HPDE6-E6E7 (cell line): Measurements from ENCODE around the gene PHF23.
"Not testable (repeated sequence)": the region's sequence is repeated elsewhere in the genome, so short reads cannot be mapped to it uniquely, and the experiment has no call there.

Source experiments
- DNase-seq: peaks from one replicate; pipeline ENCODE4 v3.0.0; 2011; ENCODE audit warnings: missing footprints; ENCODE audit errors: extremely low spot score

Gene PHF23

GRCh38 chr17:7258731-7259554 is 19.7 kb upstream of the PHF23 start:
- DNase-seq: no peak

- DNase-seq: no peak
Measured at GRCh38 chr17:7256766-7257456, 17.7 kb upstream of the PHF23 start.

DNA sequence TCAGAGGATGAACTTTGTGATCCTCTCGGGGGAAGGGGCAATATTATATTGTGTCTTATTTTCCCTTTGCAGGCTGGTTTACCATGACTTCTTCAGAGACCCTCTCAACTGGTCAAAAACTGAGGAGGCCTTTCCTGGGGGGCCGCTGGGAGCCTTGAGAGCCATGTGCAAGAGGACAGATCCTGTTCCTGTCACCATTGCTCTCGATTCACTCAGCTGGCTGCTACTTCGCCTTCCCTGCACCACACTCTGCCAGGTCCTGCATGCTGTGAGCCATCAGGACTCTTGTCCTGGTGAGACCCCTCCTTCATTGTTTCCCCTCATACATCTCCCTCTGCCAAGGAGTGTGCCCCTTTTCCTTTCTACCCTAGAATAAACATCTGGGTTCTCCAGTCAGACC is 15.3 kb upstream of the PHF23 start:
- no peak for DNase-seq

DNA sequence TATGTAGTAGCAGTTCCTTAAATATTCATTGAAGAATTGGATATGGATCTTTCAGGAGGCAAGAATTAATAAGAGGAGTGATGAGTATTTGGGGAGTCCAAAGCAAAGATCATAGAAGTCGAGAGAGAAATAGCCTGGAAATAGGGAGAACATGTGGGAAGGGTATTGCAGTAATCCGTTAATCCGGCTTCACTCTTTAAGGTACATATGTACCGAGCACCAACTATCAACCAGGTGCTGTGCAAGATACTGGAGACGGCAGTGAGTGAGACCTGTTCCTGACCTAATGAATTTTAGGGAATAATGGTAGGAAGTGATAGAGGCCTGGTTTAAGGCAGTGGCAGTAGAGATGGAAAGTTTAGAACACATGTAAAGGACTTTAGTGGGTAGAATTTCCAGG is 13.8 kb upstream of the PHF23 start:
- no peak for DNase-seq

GRCh38 chr17:7252176-7253043 is 13.2 kb upstream of the PHF23 start, which contains the start of gene ELP5:
TSS of gene ELP5 (plus strand) at chr17:7252215. CDS start at chr17:7252551, 336 bp downstream.
- peak; percentile 82 for DNase-seq

DNA sequence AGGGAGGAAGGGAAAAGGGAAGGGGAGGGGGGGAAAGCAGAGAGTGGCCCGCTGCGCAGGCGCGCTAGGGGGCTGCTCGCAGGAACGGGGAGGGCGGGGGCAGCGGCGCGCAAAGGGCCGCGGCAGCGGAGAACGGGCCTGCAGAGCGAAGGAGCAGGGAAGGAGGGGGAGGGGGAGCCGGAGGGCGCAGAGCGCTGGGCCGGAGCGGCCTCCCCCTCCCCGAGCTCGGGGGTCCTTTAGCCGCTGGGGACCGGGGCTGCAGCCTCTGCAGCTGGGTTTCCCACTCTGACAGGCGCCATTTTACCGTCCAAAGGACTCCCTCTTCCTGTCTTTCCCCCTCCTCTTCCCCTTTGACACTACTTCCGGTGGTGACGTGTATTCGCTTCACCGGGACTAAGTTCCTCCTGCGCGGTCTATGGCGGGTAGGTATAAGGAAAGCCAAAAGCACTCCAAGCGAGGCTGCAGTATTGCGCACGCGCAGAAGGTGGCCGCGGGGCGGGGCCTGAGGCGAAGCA is 12.5 kb upstream of the PHF23 start, which contains the start of gene CTDNEP1:
TSS of gene CTDNEP1 (minus strand) at position 74 of the 515 bp plus-strand sequence. CDS start 438 bp downstream, outside the sequence.
- DNase-seq: peak; percentile 92

- no peak for DNase-seq
Measured at GRCh38 chr17:7250695-7251627, 11.7 kb upstream of the PHF23 start.

DNA sequence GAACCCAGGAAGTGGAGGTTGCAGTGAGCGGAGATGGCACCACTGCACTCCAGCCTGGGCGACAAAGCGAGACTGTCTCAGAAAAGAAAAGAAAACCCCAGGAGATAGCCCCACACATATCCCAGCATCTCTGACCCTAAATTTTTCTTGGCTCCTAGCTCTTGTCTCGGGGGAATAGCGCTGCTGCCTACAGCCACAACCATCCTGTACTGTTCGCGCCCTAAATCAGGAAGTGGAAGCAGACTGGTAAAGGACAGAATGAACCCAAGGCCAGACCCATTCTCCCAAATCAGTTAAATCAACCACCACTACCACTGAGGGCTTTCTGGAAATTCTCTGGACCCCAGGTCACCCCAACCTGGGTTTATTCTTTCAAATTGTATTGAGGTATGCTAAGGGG is 10.6 kb upstream of the PHF23 start:
- no peak for DNase-seq

DNA sequence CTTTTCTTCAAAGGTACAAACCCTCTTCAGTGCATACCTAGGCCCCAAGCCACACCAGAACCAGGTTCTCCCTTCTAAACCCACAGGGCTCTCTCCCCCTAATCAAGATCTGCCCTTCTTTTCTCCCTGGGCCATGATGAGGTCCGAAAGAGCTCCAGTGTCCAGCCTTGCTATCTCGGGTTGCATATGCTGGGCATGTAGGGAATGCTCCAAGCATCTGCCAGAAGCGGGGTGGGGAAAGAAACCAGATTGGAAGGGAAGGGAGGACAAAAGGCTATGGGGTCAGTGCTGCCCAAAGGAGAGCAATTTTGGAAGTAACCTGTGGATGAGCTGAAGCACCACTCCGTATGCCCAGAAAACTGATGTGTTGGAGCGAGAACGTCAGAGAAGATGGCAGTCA is 10.0 kb upstream of the PHF23 start:
- DNase-seq: no peak

GRCh38 chr17:7248796-7249195 is 9.5 kb upstream of the PHF23 start:
- DNase-seq: no peak

GRCh38 chr17:7246779-7247178 is 7.5 kb upstream of the PHF23 start:
- no peak for DNase-seq

- DNase-seq: not testable (repeated sequence)
Measured at GRCh38 chr17:7243838-7244237, 4.6 kb upstream of the PHF23 start.

DNA sequence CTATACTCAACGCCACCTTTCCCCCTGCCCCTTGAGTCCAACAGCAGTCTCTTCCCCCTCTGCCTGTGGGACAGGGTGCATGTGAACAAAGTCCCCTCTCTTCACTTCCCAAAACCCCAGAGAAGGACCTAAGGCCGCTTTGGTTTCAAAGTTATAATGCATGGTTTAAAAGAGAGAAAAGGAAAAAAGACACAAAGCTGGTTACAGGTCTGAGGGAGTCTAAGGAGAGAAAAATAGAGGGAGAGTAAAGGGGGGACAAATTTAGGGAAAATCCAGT is 4.1 kb upstream of the PHF23 start:
- DNase-seq: no peak

DNA sequence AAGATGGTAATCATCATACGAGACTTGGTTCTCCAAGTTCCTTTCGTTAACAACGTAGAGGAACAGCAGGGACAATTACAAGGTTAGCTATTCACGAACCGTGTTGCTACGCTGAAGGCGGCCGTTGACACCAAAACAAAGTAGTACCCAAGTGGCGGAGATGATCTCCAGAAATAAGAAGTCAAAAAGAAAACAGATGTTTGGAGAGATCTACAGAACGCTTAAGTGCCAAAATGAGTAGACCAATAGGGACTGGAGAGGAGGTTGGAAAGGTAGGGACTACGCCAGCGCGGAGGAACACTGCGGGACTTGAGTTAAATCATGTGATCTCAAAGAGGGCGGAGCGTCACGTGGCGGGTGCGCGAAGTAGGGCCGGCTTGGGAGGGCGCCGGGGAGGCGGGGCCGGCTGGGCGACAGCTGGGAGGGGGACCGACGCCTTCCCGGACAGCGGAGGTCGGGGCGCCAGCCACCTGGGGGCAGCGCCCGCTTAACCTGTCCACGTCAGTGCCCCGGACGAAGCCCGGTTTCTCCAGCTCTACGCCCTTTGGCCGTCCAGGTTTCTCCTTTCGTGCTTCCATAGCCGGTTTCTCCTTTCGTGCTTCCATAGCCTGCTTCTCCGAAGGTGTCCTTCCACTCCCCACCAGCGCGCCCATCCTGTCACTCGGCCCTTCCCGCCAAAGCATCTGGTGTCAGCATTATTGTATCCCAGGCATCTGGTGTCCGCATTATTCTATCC is 3.6 kb upstream of the PHF23 start:
- DNase-seq: no peak

DNA sequence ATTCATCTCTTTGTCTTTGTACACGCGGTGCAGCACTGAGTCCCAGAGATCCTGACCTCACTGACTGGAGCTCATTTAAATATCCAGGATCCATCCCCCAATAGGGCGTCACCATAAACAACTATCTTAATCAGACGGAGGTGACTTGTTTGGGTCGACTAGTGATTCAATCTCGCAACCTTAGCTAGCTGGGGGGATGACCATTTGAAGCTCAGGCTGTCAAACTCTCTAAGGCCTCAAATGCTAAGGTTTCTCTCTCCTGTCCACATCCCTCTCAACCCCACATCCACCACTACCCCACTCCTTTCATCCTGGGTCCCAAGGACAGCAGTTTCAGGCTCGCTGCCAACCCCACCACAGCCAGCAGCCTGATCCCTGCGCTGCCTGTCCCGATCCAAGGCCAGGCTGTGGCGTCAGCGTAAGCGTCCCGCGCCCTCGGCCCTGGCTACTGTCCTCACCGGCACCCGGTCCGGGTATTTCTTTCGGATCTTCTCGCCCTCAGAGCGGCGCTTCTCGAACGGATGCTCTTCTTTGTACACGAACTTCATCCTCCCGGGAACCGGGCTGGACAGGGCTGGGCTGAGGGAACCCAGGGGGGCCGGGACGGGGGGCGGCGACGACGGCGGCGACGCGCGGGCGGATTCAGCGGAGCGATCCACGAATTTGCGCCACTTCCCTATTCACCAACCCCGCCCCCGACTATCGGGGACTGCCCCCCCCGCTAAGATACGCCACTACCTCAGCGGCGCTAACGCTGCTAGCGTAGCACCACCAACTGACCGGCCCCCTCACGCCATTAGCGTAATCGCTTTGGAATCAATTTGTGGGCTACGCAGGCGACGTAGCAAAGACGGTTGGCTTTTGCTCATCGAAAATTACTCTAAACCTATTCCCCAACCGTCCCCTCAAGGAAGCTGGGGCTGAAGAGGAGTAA is 2.8 kb upstream of the PHF23 start, which contains the start of gene GABARAP:
TSS of gene GABARAP (minus strand) at position 667 of the 934 bp plus-strand sequence. CDS start at position 548, 119 bp downstream.
- DNase-seq: no peak

DNA sequence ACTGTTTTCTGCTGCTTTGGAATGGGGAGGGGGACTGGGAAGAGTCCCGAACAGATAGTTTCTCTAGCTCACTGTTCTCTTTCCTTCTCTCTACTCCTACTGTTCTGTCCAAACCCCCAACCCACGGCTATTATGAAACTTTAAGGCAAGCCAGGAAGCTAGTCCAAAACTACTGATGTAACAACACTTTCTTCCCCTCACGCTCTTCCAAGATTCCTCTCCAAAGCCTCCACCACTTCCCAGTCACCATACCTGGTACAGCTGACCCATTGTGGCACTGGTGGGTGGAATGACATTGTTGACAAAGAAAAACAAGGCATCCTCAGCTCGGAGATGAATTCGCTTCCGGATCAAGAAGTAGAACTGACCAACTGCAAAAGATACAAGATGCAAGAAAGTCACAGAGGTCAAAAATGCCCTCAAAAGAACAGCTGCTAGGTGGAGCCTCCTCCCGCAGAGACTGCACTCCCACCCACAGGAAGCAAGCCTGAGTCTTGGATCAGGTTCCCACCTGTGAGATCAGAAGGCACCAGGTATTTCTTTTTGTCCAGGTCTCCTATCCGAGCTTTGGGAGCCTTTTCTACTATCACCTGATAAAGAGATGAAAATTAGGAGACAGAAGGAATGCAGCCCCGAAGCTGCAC is 2.0 kb upstream of the PHF23 start:
- no peak for DNase-seq

- DNase-seq: no peak
Measured at GRCh38 chr17:7240375-7240774, 1.1 kb upstream of the PHF23 start.

- no peak for DNase-seq
Measured at GRCh38 chr17:7238420-7239090, 702 bp downstream of the PHF23 start.
